ENCODE data around the gene POTEI.
"Not testable (repeated sequence)": the region's sequence is repeated elsewhere in the genome, so short reads cannot be mapped to it uniquely, and the experiment has no call there.

Gene POTEI
- long read RNA-seq = 0 reads

DNA sequence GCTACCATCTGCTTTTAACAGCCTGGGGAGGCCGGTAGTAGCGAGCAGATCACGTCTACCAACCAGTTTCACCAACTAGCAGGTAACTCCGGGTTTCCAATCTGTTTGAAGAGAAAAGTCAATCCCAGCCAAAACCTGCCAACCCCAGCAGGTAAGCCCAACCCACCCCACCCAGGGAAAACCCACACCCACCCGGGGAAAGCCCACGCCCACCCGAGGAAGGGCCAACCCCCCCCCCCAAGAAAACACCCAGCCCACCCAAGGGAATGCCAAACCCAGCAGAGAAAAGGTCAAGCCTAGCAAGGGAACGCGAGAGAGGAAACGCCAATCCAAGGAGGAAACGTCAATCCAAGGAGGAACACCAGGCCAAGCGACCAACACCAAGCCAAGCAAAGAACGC, at the start of gene POTEI:
Gene POTEI (minus strand): TSS at position 101 of the 400 bp plus-strand sequence. CDS start 93 bp downstream, at position 8.
- not testable (repeated sequence) for H3K27ac ChIP-seq (replicated peaks); DNase-seq (ENCODE audit: low read depth in 1 of 2, low spot score in 1 of 2); H3K27me3 ChIP-seq (ENCODE audit: insufficient read depth, poor library complexity, severe bottlenecking); H3K4me3 ChIP-seq (replicated peaks; ENCODE audit: insufficient read depth, low read length)

DNA sequence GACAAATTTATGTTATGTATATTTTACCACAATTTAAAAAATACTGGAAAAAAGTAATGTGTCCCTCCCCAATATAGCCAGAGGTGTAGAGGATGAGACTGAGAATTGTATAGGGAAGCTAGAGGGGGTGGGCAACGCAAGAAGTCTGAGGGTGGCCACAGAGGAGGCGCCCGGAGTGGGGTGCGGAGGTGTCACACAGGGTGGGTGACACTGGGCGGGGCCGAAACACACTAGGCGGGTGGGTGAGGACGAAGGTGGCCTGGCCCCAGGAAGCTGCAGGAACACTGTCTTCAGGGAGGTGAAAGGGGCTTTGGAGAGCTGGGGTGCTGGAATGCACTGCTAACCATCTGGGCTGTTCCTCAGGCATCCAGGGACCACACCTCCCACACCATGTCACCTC, 47.3 kb upstream of the POTEI start:
- H3K4me3 ChIP-seq (replicated peaks; ENCODE audit: insufficient read depth, low read length); H3K27me3 ChIP-seq (ENCODE audit: insufficient read depth, poor library complexity, severe bottlenecking); DNase-seq (ENCODE audit: low read depth in 1 of 2, low spot score in 1 of 2); H3K27ac ChIP-seq (replicated peaks): not testable (repeated sequence)

DNA sequence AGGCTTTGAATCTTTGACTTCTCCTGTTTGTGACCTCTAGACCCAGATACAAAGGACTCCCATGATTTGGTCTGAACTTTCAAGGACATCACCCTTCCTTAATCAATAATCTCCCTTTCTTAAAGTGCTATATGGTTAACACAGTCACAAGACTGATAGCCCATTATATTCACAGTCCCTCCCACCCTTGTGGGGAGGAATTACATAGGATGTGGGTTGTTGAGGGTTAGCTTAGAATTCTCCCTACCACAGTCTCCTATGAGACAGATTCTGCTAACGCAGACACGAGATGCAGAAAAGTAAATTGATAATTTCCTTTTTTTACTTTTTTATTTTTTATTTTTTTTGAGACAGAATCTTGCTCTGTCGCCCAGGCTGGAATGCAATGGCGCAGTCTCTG, 45.0 kb upstream of the POTEI start:
- not testable (repeated sequence) for H3K27me3 ChIP-seq (ENCODE audit: insufficient read depth, poor library complexity, severe bottlenecking); DNase-seq (ENCODE audit: low read depth in 1 of 2, low spot score in 1 of 2); H3K4me3 ChIP-seq (replicated peaks; ENCODE audit: insufficient read depth, low read length); H3K27ac ChIP-seq (replicated peaks)

DNA sequence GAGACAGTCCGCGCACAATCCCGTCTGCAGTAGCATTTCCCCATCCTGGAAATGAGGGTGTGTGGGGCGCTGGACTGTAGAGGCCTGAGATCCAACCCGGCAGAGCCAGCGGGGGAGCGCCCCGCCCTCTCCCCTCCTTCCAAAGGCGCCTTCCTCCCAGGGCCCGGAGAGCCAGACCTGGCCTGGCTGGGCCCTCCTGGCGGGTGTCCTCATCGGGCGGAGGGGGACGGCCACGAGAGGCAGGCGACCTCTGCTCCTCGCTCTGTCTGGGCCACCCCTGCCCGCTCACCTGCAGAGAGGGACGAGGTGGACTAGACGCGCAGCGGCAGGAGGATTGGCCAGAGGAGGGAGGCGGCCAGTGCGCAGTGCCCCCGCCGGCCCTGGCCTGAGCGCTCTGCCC, 40.3 kb upstream of the POTEI start:
- not testable (repeated sequence) for H3K4me3 ChIP-seq (replicated peaks; ENCODE audit: insufficient read depth, low read length); H3K27me3 ChIP-seq (ENCODE audit: insufficient read depth, poor library complexity, severe bottlenecking); DNase-seq (ENCODE audit: low read depth in 1 of 2, low spot score in 1 of 2); H3K27ac ChIP-seq (replicated peaks)

DNA sequence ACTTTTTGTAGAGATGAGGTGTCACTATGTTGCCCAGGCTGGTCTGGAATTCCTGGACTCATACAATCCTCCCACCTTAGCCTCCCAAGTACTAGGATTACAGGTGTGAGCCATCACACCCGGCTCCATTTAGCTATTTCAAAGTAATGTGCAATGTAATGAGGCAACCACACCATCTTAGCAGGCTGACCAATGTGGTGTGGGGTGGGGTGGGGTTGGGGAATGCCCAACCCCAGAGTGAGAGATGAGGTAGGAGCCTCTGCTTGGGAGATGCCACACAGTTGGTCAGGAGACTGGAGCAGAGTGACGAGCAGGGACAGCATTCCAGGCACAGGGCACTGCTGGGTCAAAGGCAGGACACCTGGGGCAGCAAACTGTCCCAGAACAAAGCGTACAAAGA, 39.3 kb upstream of the POTEI start:
- not testable (repeated sequence) for H3K27ac ChIP-seq (replicated peaks); H3K27me3 ChIP-seq (ENCODE audit: insufficient read depth, poor library complexity, severe bottlenecking)

DNA sequence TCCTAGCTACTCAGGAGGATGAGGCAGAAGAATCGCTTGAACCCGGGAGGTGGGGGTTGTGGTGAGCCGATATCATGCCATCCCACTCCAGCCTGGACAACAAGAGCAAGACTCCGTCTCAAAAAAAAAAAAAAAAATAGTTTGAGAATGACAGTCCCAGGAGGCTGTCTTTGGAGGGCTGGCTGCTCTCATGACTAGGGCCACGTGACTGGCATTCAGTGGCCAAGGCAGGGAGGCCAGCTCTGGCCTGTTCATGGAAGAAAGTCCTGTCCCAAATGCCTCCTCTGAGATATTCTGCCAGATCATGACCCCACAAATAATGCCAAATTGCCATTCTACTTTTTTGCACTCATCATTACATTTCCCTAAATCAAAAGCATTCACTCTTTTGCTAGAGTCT, 35.9 kb upstream of the POTEI start:
- DNase-seq (ENCODE audit: low read depth in 1 of 2, low spot score in 1 of 2); H3K27me3 ChIP-seq (ENCODE audit: insufficient read depth, poor library complexity, severe bottlenecking); H3K4me3 ChIP-seq (replicated peaks; ENCODE audit: insufficient read depth, low read length); H3K27ac ChIP-seq (replicated peaks): not testable (repeated sequence)

More for the DNA sequence above, 39.3 kb upstream of the POTEI start:
- not testable (repeated sequence) for H3K4me3 ChIP-seq (replicated peaks; ENCODE audit: insufficient read depth, low read length); DNase-seq (ENCODE audit: low read depth in 1 of 2, low spot score in 1 of 2)

DNA sequence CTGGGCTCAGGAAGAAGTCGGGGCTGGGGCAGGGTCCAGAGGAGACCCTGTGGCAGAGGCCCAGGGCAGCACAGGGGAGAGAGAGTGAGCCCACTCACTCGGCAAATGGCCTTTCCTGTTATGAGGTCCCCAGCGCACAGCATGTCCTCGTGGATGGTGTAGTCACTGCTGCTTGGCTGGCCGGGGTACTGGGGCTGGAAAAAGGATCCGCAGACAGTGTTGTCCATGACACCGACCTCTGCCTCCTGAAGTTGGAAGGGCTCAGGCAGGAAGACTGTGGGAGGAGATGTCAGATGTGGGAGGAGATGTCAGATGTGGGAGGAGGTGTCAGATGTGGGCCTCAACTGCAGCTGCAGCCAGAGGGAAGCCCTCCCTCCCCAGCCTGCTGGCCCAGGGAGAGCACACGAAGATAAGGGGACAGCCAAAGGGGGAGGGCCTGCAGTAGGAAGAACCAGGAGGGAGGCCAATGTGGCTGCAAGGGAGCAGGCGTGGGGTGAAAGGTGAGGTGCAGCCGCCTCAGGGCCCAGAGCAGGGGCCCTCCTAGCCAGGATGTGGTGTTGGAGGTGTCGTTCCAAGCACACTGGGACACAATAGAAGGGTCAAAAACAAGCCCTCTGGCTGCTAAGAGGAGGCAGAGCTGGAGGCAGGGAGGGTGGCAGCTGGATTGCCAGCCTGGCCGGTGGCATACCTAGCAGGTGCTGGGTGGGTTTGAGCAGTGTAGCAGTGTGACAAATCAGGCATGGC, 34.8 kb upstream of the POTEI start:
- not testable (repeated sequence) for H3K27ac ChIP-seq (replicated peaks); H3K27me3 ChIP-seq (ENCODE audit: insufficient read depth, poor library complexity, severe bottlenecking); DNase-seq (ENCODE audit: low read depth in 1 of 2, low spot score in 1 of 2); H3K4me3 ChIP-seq (replicated peaks; ENCODE audit: insufficient read depth, low read length)

DNA sequence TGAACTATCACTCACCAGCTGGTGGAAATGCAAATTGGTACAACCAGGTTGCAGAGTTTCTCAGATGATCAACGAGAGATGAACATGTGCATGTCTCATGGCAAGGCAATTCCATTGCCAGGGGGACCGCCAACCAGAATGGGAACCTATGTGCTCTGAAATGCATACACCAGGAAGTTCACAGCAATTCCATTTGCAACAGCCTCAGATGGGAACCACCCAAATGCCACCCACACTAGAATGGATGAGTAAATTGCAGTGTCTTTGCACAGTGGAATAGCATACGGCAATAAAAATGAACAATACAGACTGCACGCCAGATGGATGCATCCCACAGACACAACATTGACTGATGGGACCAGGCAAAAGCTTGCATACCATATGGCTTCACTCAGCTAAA, 33.7 kb upstream of the POTEI start:
- H3K27me3 ChIP-seq (ENCODE audit: insufficient read depth, poor library complexity, severe bottlenecking); DNase-seq (ENCODE audit: low read depth in 1 of 2, low spot score in 1 of 2); H3K4me3 ChIP-seq (replicated peaks; ENCODE audit: insufficient read depth, low read length); H3K27ac ChIP-seq (replicated peaks): not testable (repeated sequence)

DNA sequence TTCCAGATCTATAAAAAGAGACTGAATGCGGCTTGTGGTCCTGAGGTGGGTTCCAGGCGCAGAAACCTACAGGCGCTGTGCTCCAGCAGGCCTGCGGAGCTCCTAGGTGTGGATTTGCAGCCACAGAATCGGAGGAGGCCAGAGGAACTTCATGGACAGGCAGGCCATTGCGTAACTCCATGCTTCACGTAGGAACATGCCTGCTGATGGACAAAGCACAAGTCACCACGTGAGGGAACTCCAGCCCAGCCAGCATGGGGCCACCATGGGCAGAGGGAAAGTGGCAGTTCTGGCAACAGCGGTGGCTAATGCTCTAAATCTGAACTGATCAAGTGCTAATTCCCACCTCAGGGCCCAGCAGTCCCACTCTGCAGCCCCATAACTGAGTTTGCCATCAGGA, 29.1 kb upstream of the POTEI start:
- not testable (repeated sequence) for H3K27me3 ChIP-seq (ENCODE audit: insufficient read depth, poor library complexity, severe bottlenecking); H3K4me3 ChIP-seq (replicated peaks; ENCODE audit: insufficient read depth, low read length); H3K27ac ChIP-seq (replicated peaks); DNase-seq (ENCODE audit: low read depth in 1 of 2, low spot score in 1 of 2)

DNA sequence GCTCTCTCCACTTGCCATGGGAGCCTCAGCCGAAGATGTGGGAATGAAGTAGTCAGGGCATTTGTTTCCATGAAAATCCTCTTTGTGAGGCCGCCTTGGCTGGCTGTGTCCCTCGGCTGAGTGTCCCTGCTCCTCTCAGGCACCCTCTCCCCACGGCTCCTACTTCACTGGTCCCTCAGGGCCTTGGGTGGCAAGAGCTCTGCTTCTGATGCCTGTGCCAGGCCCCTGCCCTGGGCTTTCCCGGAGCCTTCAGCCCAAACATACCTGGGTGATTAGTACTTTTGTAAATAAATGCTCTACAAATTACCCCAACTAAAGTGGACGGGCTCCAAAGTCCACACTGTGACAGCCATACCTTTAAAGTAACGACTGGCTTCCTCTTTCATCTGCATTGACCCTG, 27.5 kb upstream of the POTEI start:
- DNase-seq (ENCODE audit: low read depth in 1 of 2, low spot score in 1 of 2); H3K27ac ChIP-seq (replicated peaks); H3K27me3 ChIP-seq (ENCODE audit: insufficient read depth, poor library complexity, severe bottlenecking); H3K4me3 ChIP-seq (replicated peaks; ENCODE audit: insufficient read depth, low read length): not testable (repeated sequence)

DNA sequence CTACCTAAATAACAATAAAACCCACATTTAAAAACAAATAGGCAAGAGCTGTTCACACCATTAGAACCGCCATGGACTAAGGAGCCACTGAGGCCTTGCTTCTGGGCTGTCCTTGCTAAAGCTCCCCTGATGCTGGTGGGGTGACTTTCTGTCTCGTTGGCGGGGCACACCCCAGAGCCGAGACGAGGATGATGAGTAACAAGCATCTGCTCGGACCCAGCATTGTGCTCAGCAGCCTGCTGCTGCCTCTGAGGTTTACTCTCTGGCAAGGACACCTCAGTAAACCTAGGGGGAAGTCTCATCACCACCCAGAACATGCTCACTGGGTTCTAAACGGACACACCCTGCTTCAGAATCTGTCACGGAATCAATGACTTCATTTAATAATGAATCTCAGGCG, 22.5 kb upstream of the POTEI start:
- H3K27me3 ChIP-seq (ENCODE audit: insufficient read depth, poor library complexity, severe bottlenecking); H3K4me3 ChIP-seq (replicated peaks; ENCODE audit: insufficient read depth, low read length); H3K27ac ChIP-seq (replicated peaks); DNase-seq (ENCODE audit: low read depth in 1 of 2, low spot score in 1 of 2): not testable (repeated sequence)

DNA sequence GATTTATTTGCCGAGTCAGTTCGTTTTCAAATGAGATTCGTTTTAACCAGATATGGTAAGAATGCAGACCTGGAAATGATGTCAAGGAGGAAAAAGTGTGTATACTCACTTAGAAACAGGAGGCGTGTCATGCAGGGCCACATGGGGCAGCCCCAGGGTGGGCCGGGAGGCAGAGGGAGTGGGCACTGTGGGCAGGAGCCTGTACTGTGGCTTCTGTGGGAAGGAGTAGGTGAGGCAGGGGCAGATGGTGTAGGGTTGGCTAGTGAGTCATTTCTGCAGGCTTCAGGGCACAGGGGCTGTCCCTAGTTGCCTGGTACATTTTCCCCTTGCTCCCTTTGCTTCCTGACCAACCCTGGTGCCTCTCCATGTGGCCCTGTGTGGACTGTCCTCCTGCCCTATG, 22.1 kb upstream of the POTEI start:
- H3K27me3 ChIP-seq (ENCODE audit: insufficient read depth, poor library complexity, severe bottlenecking); DNase-seq (ENCODE audit: low read depth in 1 of 2, low spot score in 1 of 2); H3K27ac ChIP-seq (replicated peaks); H3K4me3 ChIP-seq (replicated peaks; ENCODE audit: insufficient read depth, low read length): not testable (repeated sequence)

DNA sequence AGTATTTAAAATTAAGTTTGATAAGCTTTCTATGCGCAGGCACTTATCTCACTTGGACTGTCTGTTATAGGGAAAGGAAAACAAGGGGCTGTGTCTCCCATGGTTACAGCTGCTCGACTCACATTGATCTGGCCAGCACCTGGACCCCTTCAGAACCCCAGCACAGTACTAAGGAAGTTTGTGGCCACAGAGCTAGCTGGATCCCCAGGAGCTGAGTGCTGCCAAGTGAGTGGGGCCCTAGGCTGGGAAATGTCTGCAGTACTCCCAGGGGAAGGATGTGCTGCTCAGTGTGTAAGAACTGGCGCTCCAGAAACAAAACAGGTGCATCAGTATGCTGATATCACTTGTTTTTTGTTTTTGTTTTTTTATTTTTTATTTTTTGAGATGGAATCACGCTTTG, 21.1 kb upstream of the POTEI start:
- not testable (repeated sequence) for DNase-seq (ENCODE audit: low read depth in 1 of 2, low spot score in 1 of 2); H3K27ac ChIP-seq (replicated peaks); H3K27me3 ChIP-seq (ENCODE audit: insufficient read depth, poor library complexity, severe bottlenecking); H3K4me3 ChIP-seq (replicated peaks; ENCODE audit: insufficient read depth, low read length)

DNA sequence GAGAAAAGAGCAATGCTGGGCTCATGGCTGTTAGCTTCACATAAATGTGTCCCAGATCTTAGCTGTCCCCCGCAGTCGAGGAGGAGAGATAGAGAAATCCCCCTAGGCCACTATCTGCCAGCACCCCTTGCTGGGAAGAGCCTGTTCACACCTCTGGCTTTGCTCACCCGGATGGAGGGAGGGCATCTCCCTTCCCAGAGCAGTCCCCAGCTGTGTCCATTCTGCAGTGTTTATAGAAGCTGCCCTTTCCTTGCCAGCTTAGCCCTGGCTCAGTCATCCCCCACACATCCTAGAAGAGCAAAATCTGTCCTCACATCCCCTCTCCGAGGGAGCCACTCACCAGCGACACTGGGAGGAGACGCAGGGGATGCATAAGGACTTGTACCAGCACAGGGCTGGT, 20.4 kb upstream of the POTEI start:
- H3K4me3 ChIP-seq (replicated peaks; ENCODE audit: insufficient read depth, low read length); H3K27ac ChIP-seq (replicated peaks); DNase-seq (ENCODE audit: low read depth in 1 of 2, low spot score in 1 of 2); H3K27me3 ChIP-seq (ENCODE audit: insufficient read depth, poor library complexity, severe bottlenecking): not testable (repeated sequence)

DNA sequence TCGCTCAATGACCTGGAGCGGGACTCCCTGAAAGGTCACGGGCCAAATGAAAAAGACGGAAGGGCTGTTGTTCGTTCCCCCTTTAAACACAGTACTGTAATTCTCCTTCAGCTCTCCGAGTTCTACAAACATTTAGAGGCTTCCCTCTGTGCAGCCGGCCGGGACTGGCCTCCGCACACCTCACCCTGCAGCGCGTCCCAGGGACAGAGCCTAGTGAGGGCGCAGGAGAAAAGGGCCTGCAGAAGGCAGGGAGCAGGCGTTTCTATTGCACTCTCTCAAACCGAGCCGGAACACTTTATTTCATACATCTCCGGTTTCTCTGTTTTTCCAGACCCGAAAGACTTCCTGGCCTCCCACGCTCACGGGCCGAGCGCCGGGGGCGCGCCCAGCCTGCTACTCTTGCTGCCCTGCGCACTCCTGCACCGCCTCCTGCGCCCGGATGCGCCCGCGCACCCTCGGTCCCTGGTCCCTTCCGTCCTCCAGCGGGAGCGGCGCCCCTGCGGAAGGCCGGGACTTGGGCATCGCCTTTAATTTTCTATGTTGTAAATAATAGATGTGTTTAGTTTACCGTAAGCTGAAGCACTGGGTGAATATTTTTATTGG, 18.3 kb upstream of the POTEI start:
- DNase-seq (ENCODE audit: low read depth in 1 of 2, low spot score in 1 of 2); H3K4me3 ChIP-seq (replicated peaks; ENCODE audit: insufficient read depth, low read length); H3K27ac ChIP-seq (replicated peaks); H3K27me3 ChIP-seq (ENCODE audit: insufficient read depth, poor library complexity, severe bottlenecking): not testable (repeated sequence)

Measured in HL-60 (cell line).